Activated T-cell treated with anti-CD3 and anti-CD28 coated beads, Interleukin-2, amount 50 U/mL, for 72 hours (primary cell): ENCODE measurements around the gene USP15. TPM values are rescaled to one million over a fixed set of nuclear protein-coding genes. Genes with fewer than 3 reads are reported as not detected.

ENCODE experiments used
- ATAC-seq, 2 donors: fragments of 150-1000 bp; cut with Tn5 transposase; replicated peaks in 1 of 2; 2 replicates each; pipeline ENCODE4 v1.10.0; 2021; ENCODE audit warnings: moderate library complexity in 2 of 2, mild to moderate bottlenecking in 1 of 2
- DNase-seq, 2 donors: peaks; one replicate each; pipeline ENCODE4 v3.0.0; 2021 to 2022; ENCODE audit warnings: mixed read lengths in 1 of 2
- H3K27ac Mint-ChIP-seq: one replicate; pipeline ENCODE4 v1.8.0; 2022; ENCODE audit warnings: mild to moderate bottlenecking, moderate library complexity, mixed read lengths
- H3K27me3 Mint-ChIP-seq: one replicate; pipeline ENCODE4 v1.8.0; 2022; ENCODE audit warnings: low read depth, mixed read lengths
- H3K36me3 Mint-ChIP-seq, 2 donors: one replicate each; pipeline ENCODE4 v1.8.0; 2022; ENCODE audit warnings: mixed read lengths in 2 of 2, mild to moderate bottlenecking in 1 of 2; ENCODE audit not compliant: insufficient read depth in 2 of 2
- H3K4me1 Mint-ChIP-seq: one replicate; pipeline ENCODE4 v1.8.0; 2022; ENCODE audit warnings: low read depth, mixed read lengths
- H3K4me3 Mint-ChIP-seq, 2 donors: one replicate each; pipeline ENCODE4 v1.8.0; 2022; ENCODE audit warnings: mild to moderate bottlenecking in 2 of 2, mixed read lengths in 2 of 2, moderate library complexity in 2 of 2
- H3K9me3 Mint-ChIP-seq, 2 donors: one replicate each; pipeline ENCODE4 v1.8.0; 2022; ENCODE audit warnings: mixed read lengths in 2 of 2
- total RNA-seq, 2 donors: library from RNA; stranded (reverse); gene quantifications; one replicate each; pipeline ENCODE4 v1.2.3, GENCODE V29; 2022

Gene USP15
- total RNA-seq, 2 donors from 2014 or later: 94.0 to 97.7 TPM

DNA sequence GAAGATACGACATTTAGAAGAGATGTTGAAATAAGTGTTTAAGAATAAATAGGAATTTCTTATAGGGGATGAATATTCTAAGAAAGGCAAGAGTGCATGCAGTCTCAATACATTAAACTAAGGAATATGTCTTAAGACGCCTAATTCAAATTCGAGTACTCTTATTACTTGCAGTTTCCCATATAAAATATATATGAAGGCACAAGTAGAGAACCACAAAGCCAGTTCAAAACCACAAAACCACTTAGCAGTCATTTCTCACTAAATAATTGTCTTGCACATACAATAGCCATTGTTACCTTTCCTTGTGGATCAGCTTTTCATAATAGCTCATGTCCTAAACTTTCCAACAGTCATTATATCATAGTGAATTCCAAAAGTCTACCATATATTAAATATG, 115.4 kb downstream of the USP15 start:
- Mint-ChIP-seq H3K9me3 (no peaks in the 10 kb centered on the region), H3K4me1 (peaks cover 18% of the 10 kb centered on the region), H3K27ac (no peak overlapping the region), H3K27me3 (no peaks in the 10 kb centered on the region), H3K4me3 (no peak overlapping the region), H3K36me3 (peaks cover 0 to 8% of the 10 kb centered on the region in 2 donors)
- ATAC-seq: no peak
- DNase-seq: no peak

DNA sequence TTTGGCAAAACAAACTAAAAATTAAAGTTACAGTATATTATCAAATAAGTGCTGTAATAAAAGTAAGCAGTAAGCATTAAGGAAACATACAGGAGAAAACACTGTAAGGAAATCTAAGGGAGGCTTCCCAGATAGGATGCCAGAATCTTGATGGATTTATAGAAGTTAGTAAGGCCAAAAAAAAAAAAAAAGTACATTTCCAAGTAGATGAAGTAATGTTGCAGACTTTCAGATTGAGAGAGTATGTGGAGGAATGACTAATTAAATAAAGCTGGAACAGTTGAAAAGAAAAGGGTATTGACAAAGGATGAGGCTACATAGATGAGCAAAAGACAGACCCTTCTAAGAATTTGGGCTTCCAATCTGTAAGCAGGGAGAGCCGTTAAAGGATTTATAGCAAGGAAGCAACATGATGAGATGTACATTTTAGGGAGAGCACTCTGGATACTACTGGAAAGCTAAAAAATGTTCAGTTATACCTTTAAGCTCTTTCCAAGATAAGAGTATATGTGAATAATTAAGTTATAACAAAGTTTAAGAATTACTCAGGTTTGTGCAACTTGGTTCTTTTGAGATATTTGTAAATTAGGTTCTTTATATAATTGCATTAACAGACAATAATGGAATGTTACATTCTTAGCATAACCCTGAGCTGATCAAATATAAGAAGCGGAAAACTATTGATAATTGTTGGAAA, 119.0 kb downstream of the USP15 start:
- peaks cover 13% of the 10 kb centered on the region for H3K4me1 Mint-ChIP-seq
- ATAC-seq (no peak), DNase-seq (no peak)
- no peaks in the 10 kb centered on the region for H3K9me3 Mint-ChIP-seq
- no peaks in the 10 kb centered on the region for H3K27me3 Mint-ChIP-seq
- no peak overlapping the region for H3K4me3 Mint-ChIP-seq
- peak overlapping the region; percentile 87 for H3K27ac Mint-ChIP-seq
- H3K36me3 Mint-ChIP-seq: peaks cover 0 to 13% of the 10 kb centered on the region in 2 donors

DNA sequence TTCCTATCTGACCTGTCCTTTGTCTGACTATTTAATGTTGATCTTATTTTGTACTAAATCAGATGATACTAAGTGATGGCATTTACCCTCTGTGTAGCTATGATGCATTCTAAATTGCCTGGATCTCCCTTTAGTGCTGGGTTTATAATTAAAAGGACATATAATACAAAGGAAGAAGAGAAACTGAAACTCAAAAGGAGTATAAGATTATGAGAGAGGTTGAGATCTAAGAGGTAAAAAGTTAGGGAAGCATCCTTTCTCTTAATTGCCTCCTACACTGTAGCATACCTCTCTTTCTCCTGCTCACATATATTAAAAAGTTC, 119.5 kb downstream of the USP15 start:
- peaks cover 0 to 13% of the 10 kb centered on the region in 2 donors for H3K36me3 Mint-ChIP-seq
- peaks cover 13% of the 10 kb centered on the region for H3K4me1 Mint-ChIP-seq
- H3K9me3 Mint-ChIP-seq: no peaks in the 10 kb centered on the region
- H3K27me3 Mint-ChIP-seq: no peaks in the 10 kb centered on the region
- DNase-seq: no peak
- no peak overlapping the region for H3K4me3 Mint-ChIP-seq
- ATAC-seq: no peak
- peak overlapping the region; percentile 26 for H3K27ac Mint-ChIP-seq

DNA sequence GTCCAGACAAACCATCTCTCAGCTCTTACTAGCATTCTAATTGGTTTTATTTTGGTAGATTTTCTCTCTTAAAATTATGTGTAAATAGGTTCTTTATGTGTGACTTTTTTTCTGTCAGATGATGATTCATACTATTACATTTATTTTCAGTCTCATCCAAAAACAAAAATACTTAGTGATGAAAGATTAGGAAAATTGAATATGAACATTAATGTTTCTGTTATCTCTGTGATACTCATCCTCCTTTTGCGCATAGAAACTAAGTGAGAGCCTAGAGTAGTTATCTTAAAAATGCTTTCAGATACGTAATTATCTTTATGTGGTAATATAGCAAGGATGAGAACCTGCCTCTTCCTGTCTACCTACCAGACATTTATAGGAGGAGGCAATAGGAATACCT, 122.3 kb downstream of the USP15 start:
- H3K36me3 Mint-ChIP-seq: peaks cover 0 to 15% of the 10 kb centered on the region in 2 donors
- ATAC-seq (no peak), DNase-seq (no peak)
- no peaks in the 10 kb centered on the region for H3K27me3 Mint-ChIP-seq
- no peak overlapping the region for H3K4me3 Mint-ChIP-seq
- peaks cover 6% of the 10 kb centered on the region for H3K4me1 Mint-ChIP-seq
- H3K27ac Mint-ChIP-seq: peak overlapping the region; percentile 77
- H3K9me3 Mint-ChIP-seq: no peaks in the 10 kb centered on the region

DNA sequence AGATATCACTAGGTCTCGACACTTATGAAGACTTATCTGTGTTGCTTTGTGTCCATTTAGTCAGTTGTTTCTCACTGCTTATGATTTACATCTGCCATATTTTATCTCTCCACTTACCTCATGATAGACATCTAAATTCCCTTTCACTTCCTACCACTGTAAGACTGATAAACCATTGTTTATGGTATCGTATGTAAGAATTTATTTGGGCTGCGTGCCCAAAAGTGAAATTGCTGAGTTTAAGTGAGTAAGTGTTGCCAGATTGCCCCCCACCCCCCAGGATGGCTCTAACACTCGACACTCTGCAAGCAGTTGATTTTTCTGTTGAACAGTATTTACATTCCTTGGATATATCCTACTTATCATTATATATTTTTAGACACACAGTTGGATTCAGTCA, 136.5 kb downstream of the USP15 start:
- DNase-seq: no peak
- H3K27ac Mint-ChIP-seq: no peak overlapping the region
- no peaks in the 10 kb centered on the region for H3K4me1 Mint-ChIP-seq
- no peaks in the 10 kb centered on the region for H3K9me3 Mint-ChIP-seq
- H3K4me3 Mint-ChIP-seq: no peak overlapping the region
- peaks cover 5 to 31% of the 10 kb centered on the region in 2 donors for H3K36me3 Mint-ChIP-seq
- no peak for ATAC-seq
- H3K27me3 Mint-ChIP-seq: no peaks in the 10 kb centered on the region

DNA sequence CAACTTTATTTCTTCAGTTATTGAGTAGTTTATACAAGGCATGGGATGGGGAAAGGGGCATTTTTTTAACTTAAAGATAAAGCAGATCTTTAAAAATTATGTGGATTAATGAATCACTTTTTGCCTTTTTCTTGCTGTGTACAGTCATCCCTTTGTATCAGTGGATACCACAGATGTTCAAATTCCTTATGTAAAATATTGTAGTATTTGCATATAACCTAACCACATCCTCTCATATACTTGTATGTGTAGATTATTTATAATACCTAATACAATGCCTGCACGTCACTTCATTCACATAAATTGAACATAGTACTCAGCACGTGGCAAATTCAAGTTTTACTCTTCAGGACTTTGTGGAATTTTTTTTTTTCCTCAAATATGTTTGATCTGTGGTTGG, 139.9 kb downstream of the USP15 start:
- H3K36me3 Mint-ChIP-seq: peaks cover 7 to 37% of the 10 kb centered on the region in 2 donors
- no peak overlapping the region for H3K4me3 Mint-ChIP-seq
- ATAC-seq (no peak), DNase-seq (no peak)
- no peak overlapping the region for H3K27ac Mint-ChIP-seq
- H3K9me3 Mint-ChIP-seq: no peaks in the 10 kb centered on the region
- peaks cover 14% of the 10 kb centered on the region for H3K4me1 Mint-ChIP-seq
- H3K27me3 Mint-ChIP-seq: no peaks in the 10 kb centered on the region

DNA sequence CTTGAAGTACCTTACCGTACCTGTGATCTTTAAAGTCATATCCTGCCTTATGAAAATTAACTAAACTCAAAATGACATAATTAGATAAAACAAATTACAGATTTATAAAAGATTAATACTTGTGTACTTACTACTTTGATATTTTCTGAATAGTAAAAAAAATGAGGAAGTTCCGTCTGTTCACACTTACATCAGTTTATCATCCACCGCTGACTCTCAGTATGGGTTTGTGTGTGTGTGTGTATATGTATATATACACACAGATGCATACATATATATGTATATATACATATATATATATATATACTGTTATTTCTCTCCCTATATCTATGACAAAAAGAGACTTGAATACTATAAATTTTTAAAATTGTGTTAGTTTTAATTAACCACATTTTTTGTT, 141.4 kb downstream of the USP15 start:
- no peak overlapping the region for H3K4me3 Mint-ChIP-seq
- no peak for ATAC-seq
- no peaks in the 10 kb centered on the region for H3K27me3 Mint-ChIP-seq
- DNase-seq: no peak
- peaks cover 7 to 32% of the 10 kb centered on the region in 2 donors for H3K36me3 Mint-ChIP-seq
- H3K9me3 Mint-ChIP-seq: no peaks in the 10 kb centered on the region
- H3K4me1 Mint-ChIP-seq: peaks cover 14% of the 10 kb centered on the region
- no peak overlapping the region for H3K27ac Mint-ChIP-seq

DNA sequence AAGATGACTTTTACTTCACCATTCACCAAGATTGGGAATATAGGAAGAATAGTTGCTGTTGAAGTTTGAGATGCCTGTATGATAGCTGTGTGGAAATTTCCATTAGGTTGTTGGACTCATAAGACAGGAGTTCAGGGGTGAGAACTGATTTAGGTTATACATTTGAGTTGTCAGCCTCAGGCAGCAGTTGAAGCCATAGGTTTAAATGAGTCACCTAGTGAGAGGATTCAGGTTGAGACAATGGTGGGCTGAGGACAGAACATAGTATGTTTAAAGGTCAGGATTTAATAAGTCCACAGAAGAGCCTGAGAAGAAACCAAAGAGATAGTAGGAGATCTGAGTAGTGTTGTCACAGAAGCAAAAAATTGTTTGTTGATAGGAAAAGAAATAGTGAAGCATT, 142.8 kb downstream of the USP15 start:
- Mint-ChIP-seq H3K36me3 (peaks cover 7 to 26% of the 10 kb centered on the region in 2 donors), H3K9me3 (no peaks in the 10 kb centered on the region)
- DNase-seq: no peak

DNA sequence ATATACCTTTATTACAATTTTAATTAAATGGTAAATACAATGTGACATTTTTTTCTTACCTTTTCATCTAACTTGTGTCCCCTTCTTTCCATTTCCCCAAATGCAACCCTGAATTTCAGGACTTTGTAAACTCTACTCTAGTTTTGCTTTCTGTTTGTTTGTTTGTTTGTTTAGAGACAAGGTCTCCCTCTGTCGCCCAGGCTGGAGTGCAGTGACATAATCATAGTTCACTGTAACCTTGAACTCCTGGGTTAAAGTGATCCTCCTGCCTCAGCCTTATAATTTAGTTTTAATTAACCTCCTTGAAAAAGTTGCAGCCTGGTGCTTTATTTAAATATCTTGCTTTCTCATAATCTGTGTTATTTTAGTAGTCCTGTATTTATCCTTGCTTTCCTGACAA, 147.4 kb downstream of the USP15 start:
- Mint-ChIP-seq H3K27ac (peak overlapping the region; percentile 78), H3K4me3 (no peak overlapping the region), H3K36me3 (peaks cover 5 to 11% of the 10 kb centered on the region in 2 donors), H3K9me3 (no peaks in the 10 kb centered on the region), H3K27me3 (no peaks in the 10 kb centered on the region), H3K4me1 (peaks cover 6% of the 10 kb centered on the region)
- ATAC-seq (no peak), DNase-seq (no peak)

More for the DNA sequence above, 142.8 kb downstream of the USP15 start:
- H3K27me3 Mint-ChIP-seq: no peaks in the 10 kb centered on the region
- ATAC-seq: peak in 1 of 2 donors; percentile 26
- no peak overlapping the region for H3K4me3 Mint-ChIP-seq
- H3K27ac Mint-ChIP-seq: peak overlapping the region; percentile 89
- peaks cover 14% of the 10 kb centered on the region for H3K4me1 Mint-ChIP-seq

DNA sequence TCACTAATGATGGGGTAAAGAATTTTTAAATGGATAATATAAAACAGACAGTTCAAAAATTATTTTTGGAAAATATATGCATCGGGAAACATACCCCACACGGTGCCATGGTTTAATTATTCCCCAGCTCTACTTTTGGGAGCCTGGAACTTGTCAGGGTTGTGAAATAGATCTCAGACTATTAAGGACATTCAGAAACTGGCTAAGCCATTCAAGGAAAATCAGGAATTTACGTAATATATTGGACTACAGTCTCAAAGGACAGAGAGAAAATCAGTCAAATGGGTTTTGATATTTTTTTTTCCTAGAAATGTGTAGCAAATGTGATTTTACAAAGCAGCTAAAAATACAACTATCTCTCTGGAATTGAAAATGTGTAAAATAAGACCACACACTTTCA, 148.9 kb downstream of the USP15 start:
- peaks cover 0 to 2% of the 10 kb centered on the region in 2 donors for H3K36me3 Mint-ChIP-seq
- no peaks in the 10 kb centered on the region for H3K27me3 Mint-ChIP-seq
- H3K27ac Mint-ChIP-seq: no peak overlapping the region
- H3K4me3 Mint-ChIP-seq: no peak overlapping the region
- H3K9me3 Mint-ChIP-seq: no peaks in the 10 kb centered on the region
- ATAC-seq (no peak), DNase-seq (no peak)
- no peaks in the 10 kb centered on the region for H3K4me1 Mint-ChIP-seq

DNA sequence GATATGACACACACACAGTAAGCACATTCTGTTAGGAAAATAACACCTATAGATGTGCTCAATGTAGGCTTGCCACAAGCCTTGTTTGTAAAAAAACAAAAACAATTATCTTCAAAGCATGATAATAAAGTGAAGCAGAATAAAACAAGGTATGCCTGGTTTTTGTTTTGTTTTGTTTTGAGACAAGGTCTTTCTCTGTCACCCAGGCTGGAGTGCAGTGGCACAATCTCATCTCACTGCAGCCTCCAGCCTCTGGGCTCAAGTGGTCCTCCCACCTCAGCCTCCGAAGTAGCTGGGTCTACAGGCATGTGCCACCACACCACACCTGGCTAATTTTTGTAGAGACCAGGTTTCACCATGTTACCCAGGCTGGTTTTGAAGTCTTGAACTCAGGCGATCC, 154.0 kb downstream of the USP15 start:
- Mint-ChIP-seq H3K4me1 (peaks cover 2% of the 10 kb centered on the region), H3K36me3 (peaks cover 2% of the 10 kb centered on the region in 2 donors), H3K9me3 (peaks cover 2 to 3% of the 10 kb centered on the region in 2 donors), H3K27ac (no peak overlapping the region), H3K4me3 (no peak overlapping the region), H3K27me3 (no peaks in the 10 kb centered on the region)
- ATAC-seq (no peak), DNase-seq (no peak)

DNA sequence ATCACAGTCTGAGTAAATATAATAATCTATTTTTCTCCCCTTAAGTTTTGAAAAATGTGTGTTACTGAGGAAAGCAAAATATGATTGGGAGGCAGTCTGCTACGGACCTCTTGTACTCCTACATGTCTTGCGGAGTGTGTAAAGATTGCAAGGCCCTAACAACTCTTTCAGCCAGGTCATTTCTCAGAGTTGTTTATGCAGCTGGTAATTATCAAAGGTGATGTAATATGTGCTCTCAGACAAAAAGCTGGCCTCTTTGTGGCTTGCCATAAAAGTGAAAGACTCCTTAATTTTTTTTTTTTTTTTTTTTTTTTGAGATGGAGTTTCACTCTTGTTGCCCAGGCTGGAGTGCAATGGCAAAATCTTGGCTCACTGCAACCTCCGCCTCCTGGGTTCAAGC, 165.9 kb downstream of the USP15 start:
- Mint-ChIP-seq H3K9me3 (peaks cover 8 to 11% of the 10 kb centered on the region in 2 donors), H3K27ac (no peak overlapping the region), H3K27me3 (peaks cover 17% of the 10 kb centered on the region), H3K36me3 (peaks cover 6 to 22% of the 10 kb centered on the region in 2 donors), H3K4me1 (no peaks in the 10 kb centered on the region), H3K4me3 (no peak overlapping the region)
- DNase-seq (no peak), ATAC-seq (no peak)

DNA sequence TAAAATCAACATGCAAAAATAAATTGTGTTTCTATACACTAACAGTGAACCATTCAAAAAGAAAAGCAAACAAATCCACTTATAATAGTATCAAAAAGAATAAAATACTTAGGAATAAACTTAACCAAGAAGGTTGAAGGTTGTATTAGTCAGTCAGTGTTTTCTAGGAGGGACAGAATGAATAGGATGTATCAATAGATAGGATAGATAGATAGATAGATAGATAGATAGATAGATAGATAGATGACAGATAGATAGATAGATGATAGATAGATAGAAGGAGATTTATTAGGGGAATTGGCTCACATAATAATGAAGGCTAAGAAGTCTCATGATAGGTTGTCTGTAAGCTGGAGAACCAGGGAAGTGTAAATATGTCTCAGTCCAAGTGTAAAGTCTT, 169.3 kb downstream of the USP15 start:
- peaks cover 20% of the 10 kb centered on the region for H3K27me3 Mint-ChIP-seq
- no peak for ATAC-seq

More for the DNA sequence above, 169.3 kb downstream of the USP15 start:
- H3K4me3 Mint-ChIP-seq: no peak overlapping the region
- no peak for DNase-seq
- H3K27ac Mint-ChIP-seq: no peak overlapping the region
- H3K4me1 Mint-ChIP-seq: peaks cover 3% of the 10 kb centered on the region
- peaks cover 3 to 7% of the 10 kb centered on the region in 2 donors for H3K9me3 Mint-ChIP-seq
- peaks cover 0 to 13% of the 10 kb centered on the region in 2 donors for H3K36me3 Mint-ChIP-seq
